Osteoblast (primary cell): ENCODE measurements around the gene ZNF792. TPM values are rescaled to one million over a fixed set of nuclear protein-coding genes. Genes with fewer than 3 reads are reported as not detected.
A peak's percentile ranks its signal among the peaks of the same experiment; 100 is the strongest.

ENCODE experiments used
- DNase-seq: peaks from one replicate; pipeline ENCODE4 v3.0.0; 2011; ENCODE audit warnings: low spot score, mixed read lengths; ENCODE audit not compliant: insufficient read length; ENCODE audit errors: missing footprints
- H2AFZ ChIP-seq: 2 replicates; pipeline ENCODE4 v1.6.0; 2011; ENCODE audit warnings: mild to moderate bottlenecking, low read length
- H3K27ac ChIP-seq: 2 replicates; pipeline ENCODE4 v1.5.1; 2011; ENCODE audit warnings: mild to moderate bottlenecking, low read depth, low read length, moderate library complexity
- H3K27me3 ChIP-seq: 2 replicates; pipeline ENCODE4 v1.6.0; 2012; ENCODE audit warnings: mild to moderate bottlenecking, control low read depth, inconsistent platforms, low read length, moderate library complexity; ENCODE audit not compliant: insufficient read depth
- H3K36me3 ChIP-seq: 2 replicates; pipeline ENCODE4 v1.5.1; 2011; ENCODE audit warnings: mild to moderate bottlenecking, low read length, control low read depth, moderate library complexity; ENCODE audit not compliant: insufficient read depth
- H3K4me1 ChIP-seq: 2 replicates; pipeline ENCODE4 v1.5.1; 2011; ENCODE audit warnings: mild to moderate bottlenecking, low read length, control low read depth, moderate library complexity; ENCODE audit not compliant: insufficient read depth
- H3K4me2 ChIP-seq: 2 replicates; pipeline ENCODE4 v1.6.0; 2011; ENCODE audit warnings: mild to moderate bottlenecking, low read length; ENCODE audit not compliant: insufficient read depth
- H3K4me3 ChIP-seq: fragments of 200-600 bp; sonication (generic); 3 replicates; pipeline ENCODE4 v1.5.1; 2012; ENCODE audit warnings: mild to moderate bottlenecking, low read length, inconsistent platforms; ENCODE audit not compliant: insufficient read depth
- H3K79me2 ChIP-seq: 2 replicates; pipeline ENCODE4 v1.6.0; 2012; ENCODE audit warnings: mild to moderate bottlenecking, low read length, control low read depth, inconsistent platforms; ENCODE audit not compliant: insufficient read depth
- H3K9me3 ChIP-seq: 2 replicates; pipeline ENCODE4 v1.5.1; 2011; ENCODE audit warnings: low read depth, low read length, control low read depth
- H4K20me1 ChIP-seq: 2 replicates; pipeline ENCODE4 v1.6.0; 2012; ENCODE audit warnings: mild to moderate bottlenecking, low read length, control low read depth; ENCODE audit not compliant: insufficient read depth
- CTCF ChIP-seq: IDR thresholded peaks from 2 replicates; pipeline ENCODE4 v1.5.1; 2011; ENCODE audit warnings: mild to moderate bottlenecking, low read depth, low read length, moderate library complexity; ENCODE audit errors: extremely low read depth
- total RNA-seq: library from RNA; depleted of rRNA; stranded (reverse); fragments of >200 nt; gene quantifications from 2 replicates; pipeline ENCODE4 v1.2.3, GENCODE V29; 2012

The ZNF792 gene
- total RNA-seq, 1 donor: 6.2 TPM

- Histone ChIP-seq H3K27ac (no peak overlapping the region), H2AFZ (no peak overlapping the region), H3K79me2 (peaks cover 15% of the 10 kb centered on the region), H3K4me2 (peak overlapping the region; percentile 90), H3K9me3 (no peaks in the 10 kb centered on the region), H3K4me1 (peaks cover 8% of the 10 kb centered on the region), H3K36me3 (peaks cover 3% of the 10 kb centered on the region), H3K27me3 (no peaks in the 10 kb centered on the region), H3K4me3 (peak overlapping the region; percentile 86), H4K20me1 (peaks cover 5% of the 10 kb centered on the region)
- TF ChIP-seq CTCF: no peak
- no peak for DNase-seq
Observed at GRCh38 chr19:34964598-34964997, 569 bp upstream of the ZNF792 start.

- Histone ChIP-seq H3K27ac (no peak overlapping the region), H3K4me3 (peak overlapping the region; percentile 86), H4K20me1 (peaks cover 5% of the 10 kb centered on the region), H3K4me1 (peaks cover 8% of the 10 kb centered on the region), H3K79me2 (peaks cover 15% of the 10 kb centered on the region), H3K9me3 (peaks cover 15% of the 10 kb centered on the region), H3K27me3 (no peaks in the 10 kb centered on the region), H3K4me2 (peak overlapping the region; percentile 90), H2AFZ (peak overlapping the region; percentile 88), H3K36me3 (peaks cover 19% of the 10 kb centered on the region)
- TF ChIP-seq CTCF: no peak
- peak; percentile 79 for DNase-seq
Observed at GRCh38 chr19:34962687-34963572, 1.1 kb downstream of the ZNF792 start.

- H3K27ac ChIP-seq: no peak overlapping the region
- no peak overlapping the region for H2AFZ ChIP-seq
- no peak overlapping the region for H3K4me3 ChIP-seq
- peaks cover 8% of the 10 kb centered on the region for H3K4me1 ChIP-seq
- peaks cover 5% of the 10 kb centered on the region for H4K20me1 ChIP-seq
- peaks cover 24% of the 10 kb centered on the region for H3K9me3 ChIP-seq
- TF ChIP-seq CTCF: no peak
- peaks cover 28% of the 10 kb centered on the region for H3K36me3 ChIP-seq
- H3K27me3 ChIP-seq: no peaks in the 10 kb centered on the region
- peaks cover 15% of the 10 kb centered on the region for H3K79me2 ChIP-seq
- no peak for DNase-seq
- peak overlapping the region; percentile 90 for H3K4me2 ChIP-seq
Observed at GRCh38 chr19:34961775-34962686, 2.0 kb downstream of the ZNF792 start.
